Calu3 (cell line): ENCODE data around the gene ATP5PB. TPM values are rescaled to one million over a fixed set of nuclear protein-coding genes. Genes with fewer than 3 reads are reported as not detected.

Experiments used
- BruUV-seq: library from RNA; stranded (reverse); fragments of 400-500 nt; replicated peaks from 2 replicates; lab custom pipeline; 2021; lab: Mats Ljungman, UMichigan
- CTCF ChIA-PET: fragments of 300-600 bp; sonication (Branson Sonifier 250); formaldehyde crosslinking; loops from one replicate; lab custom pipeline; 2022; ENCODE audit warnings: antibody characterized with exemption; lab: Charles Lee
- DNase-seq: peaks from one replicate; pipeline ENCODE4 v3.0.0; 2022
- H3K27ac Mint-ChIP-seq: one replicate; pipeline ENCODE4 v1.8.0; 2022; ENCODE audit warnings: mixed read lengths; ENCODE audit not compliant: unreplicated experiment
- H3K27me3 Mint-ChIP-seq: one replicate; pipeline ENCODE4 v1.8.0; 2022; ENCODE audit warnings: mixed read lengths; ENCODE audit not compliant: unreplicated experiment
- H3K36me3 Mint-ChIP-seq: one replicate; pipeline ENCODE4 v1.8.0; 2022; ENCODE audit warnings: mild to moderate bottlenecking, moderate library complexity, mixed read lengths; ENCODE audit not compliant: insufficient read depth, unreplicated experiment
- H3K4me1 Mint-ChIP-seq: one replicate; pipeline ENCODE4 v1.8.0; 2022; ENCODE audit warnings: mild to moderate bottlenecking, low read depth, mixed read lengths; ENCODE audit not compliant: unreplicated experiment
- H3K4me3 Mint-ChIP-seq: one replicate; pipeline ENCODE4 v1.8.0; 2022; ENCODE audit warnings: mild to moderate bottlenecking, low read depth, moderate library complexity, mixed read lengths; ENCODE audit not compliant: unreplicated experiment
- H3K9me3 Mint-ChIP-seq: one replicate; pipeline ENCODE4 v1.8.0; 2022; ENCODE audit warnings: low read depth, mixed read lengths; ENCODE audit not compliant: unreplicated experiment
- CTCF ChIP-seq: fragments of 200-600 bp; IDR thresholded peaks from one replicate; pipeline ENCODE4 v1.8.0; 2022; ENCODE audit warnings: antibody characterized with exemption; ENCODE audit not compliant: unreplicated experiment
- intact Hi-C: fragments of 100-400 bp; cut with micrococcal nuclease; formaldehyde crosslinking; loops from one replicate; pipeline ENCODE4 v1.10.0; 2022; ENCODE audit not compliant: unreplicated experiment
- total RNA-seq: library from RNA; stranded (reverse); gene quantifications from 2 replicates; pipeline ENCODE4 v1.2.3, GENCODE V29; 2022

Gene ATP5PB
- total RNA-seq, 1 experiment from 2014 or later: 157 TPM

- Mint-ChIP-seq H3K27me3 (peaks cover 7% of the 10 kb centered on the region), H3K4me1 (peaks cover 28% of the 10 kb centered on the region), H3K9me3 (no peaks in the 10 kb centered on the region), H3K27ac (no peak overlapping the region), H3K4me3 (no peak overlapping the region), H3K36me3 (peaks cover 4% of the 10 kb centered on the region)
- no peak for DNase-seq
- intact Hi-C loops: no loop called here
- CTCF ChIA-PET: no interaction called here
- BruUV-seq: no TSS peak
- no peak for TF ChIP-seq CTCF
Measured at GRCh38 chr1:111420377-111420776, 28.9 kb upstream of the ATP5PB start.

- H3K9me3 Mint-ChIP-seq: no peaks in the 10 kb centered on the region
- peak overlapping the region; percentile 26 for H3K27ac Mint-ChIP-seq
- H3K27me3 Mint-ChIP-seq: peaks cover 20% of the 10 kb centered on the region
- peaks cover 5% of the 10 kb centered on the region for H3K36me3 Mint-ChIP-seq
- peak; percentile 72 for DNase-seq
- intact Hi-C loops: no loop called here
- CTCF ChIA-PET: interaction anchor here (0.6 to 1.4 kb wide), 7 partner anchors 15 to 1023 kb away, joined by 3 to 7 read pairs (median 3); no protein-coding TSS in a partner anchor
- BruUV-seq: no TSS peak
- H3K4me3 Mint-ChIP-seq: peak overlapping the region; percentile 29
- H3K4me1 Mint-ChIP-seq: peaks cover 29% of the 10 kb centered on the region
- TF ChIP-seq CTCF: no peak
Measured at GRCh38 chr1:111422546-111423391, 26.5 kb upstream of the ATP5PB start.

- intact Hi-C loops: no loop called here
- CTCF ChIA-PET: no interaction called here
- TF ChIP-seq CTCF: no peak
- Mint-ChIP-seq H3K9me3 (no peaks in the 10 kb centered on the region), H3K4me1 (peaks cover 25% of the 10 kb centered on the region), H3K27me3 (peaks cover 20% of the 10 kb centered on the region), H3K36me3 (peaks cover 5% of the 10 kb centered on the region), H3K4me3 (no peak overlapping the region), H3K27ac (no peak overlapping the region)
- BruUV-seq: no TSS peak
- no peak for DNase-seq
Measured at GRCh38 chr1:111424281-111424680, 25.0 kb upstream of the ATP5PB start.

- CTCF ChIA-PET: no interaction called here
Measured at GRCh38 chr1:111436726-111437125, 12.5 kb upstream of the ATP5PB start.

More at GRCh38 chr1:111436726-111437125, 12.5 kb upstream of the ATP5PB start:
- Mint-ChIP-seq H3K4me3 (no peak overlapping the region), H3K27me3 (no peaks in the 10 kb centered on the region), H3K9me3 (no peaks in the 10 kb centered on the region), H3K27ac (no peak overlapping the region), H3K36me3 (peaks cover 13% of the 10 kb centered on the region), H3K4me1 (no peaks in the 10 kb centered on the region)
- DNase-seq: no peak
- intact Hi-C loops: no loop called here
- TF ChIP-seq CTCF: no peak
- BruUV-seq: no TSS peak
